Stimulated activated CD8-positive, alpha-beta memory T cell treated with anti-CD3 and anti-CD28 coated beads, Interleukin-7, amount 100 ng/mL, for 4 hours (primary cell): ENCODE measurements around the gene SP7.
"Not testable (repeated sequence)": the region's sequence is repeated elsewhere in the genome, so short reads cannot be mapped to it uniquely, and the experiment has no call there.

Experiments
- DNase-seq, 2 donors: peaks; one replicate each; pipeline ENCODE4 v3.0.0-alpha.2; 2020; ENCODE audit warnings: low read depth in 2 of 2

SP7 gene

DNA sequence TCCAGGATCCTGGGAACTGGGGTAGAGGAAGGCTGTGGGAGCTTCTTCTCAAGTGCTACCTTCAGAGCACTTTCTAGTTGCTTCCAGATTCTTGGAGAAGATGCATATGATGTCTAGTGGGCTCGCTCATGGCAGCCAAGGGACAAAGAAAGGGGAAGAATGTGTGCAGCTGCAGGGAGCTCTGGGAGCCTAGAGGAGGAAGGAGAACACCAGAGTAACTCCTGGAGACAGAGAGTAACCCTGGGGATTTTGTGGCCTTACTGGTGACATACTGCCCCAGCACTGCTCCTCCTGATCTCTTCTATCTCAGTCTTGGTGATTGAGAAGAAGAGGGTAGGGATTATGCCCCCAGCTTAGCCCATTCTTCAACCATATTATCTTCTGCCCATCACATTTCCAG lies 10.3 kb upstream of the SP7 start:
- no peak for DNase-seq

DNA sequence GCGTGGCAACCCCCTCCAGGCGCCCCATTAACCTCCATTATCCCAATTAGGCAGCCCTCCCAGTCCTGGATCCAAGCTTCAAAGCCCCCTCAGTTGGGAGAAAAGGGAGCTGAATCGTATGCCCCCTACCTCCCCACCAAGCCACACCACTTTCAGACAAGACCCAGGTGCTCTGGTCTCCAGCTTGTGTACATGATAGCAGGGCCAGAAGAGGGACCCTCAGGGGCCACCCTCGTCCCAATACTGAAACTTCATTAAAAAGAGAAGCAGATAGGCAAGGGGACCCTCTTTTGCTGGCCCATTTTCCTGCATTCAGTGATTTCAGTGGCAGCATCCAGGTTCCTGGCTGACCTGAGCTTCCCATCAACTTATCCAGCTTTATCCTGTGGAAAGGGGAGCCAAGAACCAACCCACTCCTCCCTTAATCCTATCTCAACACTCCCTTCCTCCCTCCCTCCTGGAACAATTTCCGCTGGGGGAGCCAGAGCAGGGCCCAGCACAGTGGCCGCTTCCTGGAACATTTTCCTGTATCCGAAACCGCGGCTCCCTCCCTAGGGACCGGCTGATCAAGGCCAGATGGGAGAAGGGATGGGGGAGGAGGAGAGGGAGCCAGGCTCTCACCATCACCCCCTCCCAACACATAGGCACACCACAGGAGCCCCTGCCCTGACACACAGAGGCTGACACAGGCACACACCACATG lies 9.5 kb upstream of the SP7 start:
- no peak for DNase-seq

DNA sequence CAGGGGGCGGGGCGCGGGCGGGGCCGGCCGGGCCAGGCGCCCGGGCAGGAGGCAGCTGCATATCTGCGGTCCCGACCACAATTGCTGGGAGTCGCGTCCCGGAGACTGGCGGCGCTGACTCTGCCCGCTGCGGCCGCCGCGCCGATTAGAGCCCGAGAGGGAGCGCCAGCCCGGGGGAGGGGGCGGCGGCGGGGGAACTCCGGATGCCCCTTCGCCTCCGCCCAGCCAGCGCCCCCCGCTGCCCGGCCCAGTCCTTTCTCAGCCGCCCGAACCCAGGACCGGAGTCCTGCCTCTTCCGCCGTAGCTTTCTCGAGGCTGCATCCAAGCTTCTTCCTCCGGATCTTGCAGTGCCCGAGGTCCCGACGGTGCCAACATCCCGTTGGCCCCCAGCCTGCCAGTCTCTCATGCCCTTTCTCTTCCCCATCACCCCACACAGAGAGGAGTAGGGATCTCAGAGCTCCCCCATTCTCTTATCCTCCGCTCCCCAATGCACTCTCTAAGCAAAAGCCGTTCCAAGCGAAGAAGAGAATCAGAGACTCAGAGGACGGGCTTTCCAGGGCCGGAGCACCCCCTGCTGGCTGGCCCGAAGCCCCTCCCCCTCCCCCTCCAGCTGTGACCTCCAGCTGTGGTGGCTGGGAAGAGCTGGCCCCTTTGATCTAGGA lies 8.8 kb upstream of the SP7 start:
- peak; percentile 51 to 55 for DNase-seq

- no peak for DNase-seq
These were observed 8.3 kb upstream of the SP7 start for GRCh38 chr12:53344487-53344823.

- no peak for DNase-seq
These were observed 7.8 kb upstream of the SP7 start for GRCh38 chr12:53343969-53344368.

GRCh38 chr12:53343449-53343848 lies 7.3 kb upstream of the SP7 start:
- DNase-seq: no peak

- DNase-seq: no peak
These were observed 4.2 kb upstream of the SP7 start for GRCh38 chr12:53340398-53340797.

- no peak for DNase-seq
These were observed 2.8 kb upstream of the SP7 start for GRCh38 chr12:53338916-53339315.

GRCh38 chr12:53338017-53338416 lies 1.9 kb upstream of the SP7 start:
- no peak for DNase-seq

DNA sequence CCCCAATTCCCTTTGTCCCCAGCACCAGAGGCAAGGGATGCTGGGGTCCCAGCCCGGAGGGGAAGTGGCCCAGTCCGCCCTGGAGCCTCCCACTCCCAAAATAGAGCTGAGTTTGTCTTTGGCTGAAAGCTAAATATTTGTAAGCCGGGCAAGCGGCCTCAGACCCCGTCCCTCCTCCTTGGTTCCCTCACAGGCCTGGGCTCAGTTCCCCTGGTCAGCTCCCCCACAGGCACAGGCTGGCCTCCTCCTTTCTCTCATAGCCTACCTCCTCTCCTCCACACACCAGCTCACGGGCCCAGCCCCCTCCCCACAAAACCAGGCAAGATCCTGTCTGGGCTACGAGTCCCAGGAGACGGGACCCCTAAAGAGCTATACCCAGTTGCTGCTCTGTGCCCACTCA lies 1.3 kb downstream of the SP7 start:
- no peak for DNase-seq

DNA sequence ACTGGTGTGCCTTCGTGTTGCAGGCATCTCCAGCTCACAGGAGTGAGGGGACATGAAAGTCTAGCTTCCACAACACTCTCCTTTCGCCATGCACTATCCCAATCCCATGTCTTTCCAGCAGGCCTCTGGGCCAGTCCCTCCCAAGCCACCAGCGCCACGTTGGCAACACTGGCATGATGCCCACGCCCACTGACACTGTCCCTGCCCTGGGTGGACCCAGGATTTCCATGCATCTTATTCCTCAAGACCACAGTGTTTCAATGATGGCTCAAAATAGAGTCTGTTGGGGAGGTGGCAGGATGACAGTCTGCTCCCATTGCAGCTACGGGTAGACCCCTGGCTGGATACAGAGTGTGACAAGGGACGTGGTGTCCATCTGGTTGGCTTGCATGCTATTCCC lies 2.3 kb downstream of the SP7 start:
- no peak for DNase-seq

DNA sequence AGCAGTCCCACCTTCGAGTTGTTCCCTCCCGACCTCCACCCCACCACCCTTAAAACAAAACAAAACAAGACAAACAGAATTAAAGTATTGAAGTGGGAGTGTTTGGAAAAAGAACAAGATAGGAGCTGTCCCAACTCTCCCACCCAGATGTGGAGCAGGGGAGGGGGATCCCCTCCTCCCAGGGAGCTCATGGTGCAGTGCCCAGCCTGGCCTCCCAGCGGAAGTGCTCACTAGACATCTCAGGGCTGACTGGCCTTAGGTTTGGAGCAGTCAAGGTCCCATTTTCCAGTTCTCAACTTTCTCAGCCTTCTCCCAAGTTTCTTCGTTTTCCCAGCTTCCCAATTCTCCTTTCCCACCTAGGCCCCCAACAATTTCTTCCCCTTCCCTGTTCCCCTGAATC lies 2.9 kb downstream of the SP7 start:
- no peak for DNase-seq

DNA sequence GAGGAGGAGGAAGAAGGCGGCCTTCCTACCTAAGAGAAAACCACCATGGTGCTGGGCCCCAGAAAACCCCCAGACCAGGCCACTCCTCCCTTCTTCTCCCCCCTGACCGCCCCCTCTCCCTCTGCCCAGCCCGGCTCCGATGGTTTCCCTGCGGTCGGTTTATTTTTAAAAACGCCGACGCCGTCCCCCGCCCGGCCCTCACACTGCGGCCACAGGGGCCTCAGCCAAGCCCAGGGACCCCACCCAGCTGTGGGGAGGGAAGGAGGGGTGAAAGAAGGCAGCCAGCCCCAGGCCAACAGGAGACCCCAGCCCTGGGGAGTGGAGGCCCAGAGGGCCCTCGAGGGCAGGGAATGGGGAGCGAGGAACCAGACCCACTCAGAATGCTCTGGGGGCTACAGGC lies 3.4 kb downstream of the SP7 start:
- DNase-seq: no peak

DNA sequence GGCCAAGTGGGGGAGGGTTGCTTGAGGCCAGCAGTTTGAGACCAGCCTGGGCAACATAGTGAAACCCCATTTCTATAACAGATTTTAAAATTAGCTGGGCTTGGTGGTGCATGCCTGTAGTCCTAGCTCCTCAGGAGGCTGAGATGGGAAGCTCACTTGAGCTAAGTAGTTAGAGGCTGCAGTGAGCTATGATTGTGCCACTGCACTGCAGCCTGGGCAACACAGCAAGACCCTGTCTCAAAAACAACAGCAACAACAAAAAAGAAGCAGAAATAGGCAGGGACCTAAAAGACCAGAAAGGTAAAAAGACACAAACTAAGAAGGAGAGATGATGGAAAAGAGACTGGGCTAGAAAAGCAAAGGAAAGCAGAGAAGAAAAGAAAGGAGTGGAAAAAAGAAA lies 3.8 kb downstream of the SP7 start:
- not testable (repeated sequence) for DNase-seq

GRCh38 chr12:53330671-53331070 lies 5.5 kb downstream of the SP7 start:
- DNase-seq: no peak

DNA sequence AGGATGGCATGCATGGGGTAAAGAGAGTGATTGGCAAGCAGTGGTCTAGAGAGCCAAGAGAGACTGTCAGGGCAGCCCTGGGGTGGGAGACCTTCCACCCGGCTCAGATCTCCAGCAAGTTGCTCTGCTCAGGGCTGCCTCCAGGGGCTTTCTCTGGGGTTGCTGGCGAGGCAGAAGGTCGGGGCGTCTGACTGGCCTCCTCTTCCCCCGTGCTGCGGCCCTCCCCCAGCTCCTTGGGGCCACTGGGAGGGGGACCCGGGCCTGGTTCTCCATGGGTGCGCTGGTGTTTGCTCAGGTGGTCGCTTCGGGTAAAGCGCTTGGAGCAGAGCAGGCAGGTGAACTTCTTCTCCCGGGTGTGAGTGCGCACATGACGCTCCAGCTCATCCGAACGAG lies 8.1 kb downstream of the SP7 start:
- DNase-seq: no peak

GRCh38 chr12:53327435-53328042 lies 8.6 kb downstream of the SP7 start:
- no peak for DNase-seq

DNA sequence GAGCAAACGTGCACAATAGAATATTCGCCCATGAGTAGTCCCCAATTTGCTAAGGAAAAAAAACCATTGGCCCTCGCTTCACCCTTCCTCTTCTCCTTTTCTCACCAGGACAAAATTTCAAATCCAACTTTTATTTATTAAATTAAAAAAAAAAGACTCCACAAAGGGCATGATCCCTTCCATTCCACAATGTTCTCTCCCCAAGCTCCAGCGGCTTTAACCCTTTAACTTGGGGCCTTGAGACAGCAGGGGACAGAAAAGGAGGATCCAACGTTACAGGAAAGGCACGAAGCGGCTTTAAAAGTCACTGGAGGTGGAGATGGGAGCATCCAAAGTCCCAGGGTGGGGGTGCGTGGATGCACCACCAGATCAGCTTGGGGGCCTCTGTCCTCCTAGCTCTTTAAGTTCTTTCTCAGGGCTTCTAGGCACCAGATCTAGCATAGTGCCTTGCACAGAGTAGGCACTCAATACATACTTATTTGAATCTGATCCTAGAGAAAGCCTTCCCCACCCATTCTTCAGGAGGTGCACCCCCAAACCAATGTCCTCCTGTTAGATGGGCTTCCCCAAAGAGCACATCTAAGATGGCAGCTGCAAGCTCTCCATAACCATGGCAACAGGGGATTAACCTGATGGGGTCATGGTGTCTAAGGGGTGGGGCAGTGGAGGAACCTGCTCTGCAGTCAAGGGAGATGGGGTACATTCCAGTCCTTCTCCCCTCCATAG lies 9.5 kb downstream of the SP7 start:
- DNase-seq: no peak

GRCh38 chr12:53325511-53326061 lies 10.6 kb downstream of the SP7 start:
- peak in 1 of 2 donors; percentile 8 for DNase-seq

- DNase-seq: peak; percentile 68 to 83
These were observed 11.2 kb downstream of the SP7 start for GRCh38 chr12:53324779-53325510.

- peak in 1 of 2 donors; percentile 44 for DNase-seq
These were observed 11.9 kb downstream of the SP7 start for GRCh38 chr12:53324113-53324778.
